ENCODE measurements around the gene ARPC4.

GRCh38 chr3:9795207-9795606 is 2.3 kb downstream of the ARPC4 start:
- TF ChIP-seq CTCF (IDR thresholded peaks at IDR 0.05; ENCODE audit: low read length) (no peak), EZH2 (IDR thresholded peaks at IDR 0.05; ENCODE audit: borderline replicate concordance, low read length) (no peak)
